Measurements from ENCODE around the gene RASGRF1.

RASGRF1 gene

DNA sequence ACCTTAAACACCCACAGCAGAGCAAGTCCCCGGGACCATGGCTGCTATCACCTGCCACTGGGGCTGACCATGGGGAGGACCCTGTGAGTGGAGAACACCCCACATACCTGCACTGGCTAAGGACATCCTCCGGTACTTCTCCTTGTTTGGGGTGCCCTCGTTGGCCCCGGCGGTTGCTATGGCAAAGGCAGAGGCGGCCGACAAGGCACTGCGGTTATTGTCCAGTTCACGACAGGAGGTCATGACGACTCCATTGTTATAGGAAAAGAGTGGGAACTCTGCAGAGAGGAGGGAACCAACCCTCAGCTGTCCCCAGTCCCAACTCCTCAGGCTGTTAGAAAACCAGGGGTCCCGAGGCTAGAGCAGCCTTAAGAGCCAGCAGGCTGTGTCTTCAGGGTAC lies 90.9 kb downstream of the RASGRF1 start:
- TF ChIP-seq, protein P1, sequence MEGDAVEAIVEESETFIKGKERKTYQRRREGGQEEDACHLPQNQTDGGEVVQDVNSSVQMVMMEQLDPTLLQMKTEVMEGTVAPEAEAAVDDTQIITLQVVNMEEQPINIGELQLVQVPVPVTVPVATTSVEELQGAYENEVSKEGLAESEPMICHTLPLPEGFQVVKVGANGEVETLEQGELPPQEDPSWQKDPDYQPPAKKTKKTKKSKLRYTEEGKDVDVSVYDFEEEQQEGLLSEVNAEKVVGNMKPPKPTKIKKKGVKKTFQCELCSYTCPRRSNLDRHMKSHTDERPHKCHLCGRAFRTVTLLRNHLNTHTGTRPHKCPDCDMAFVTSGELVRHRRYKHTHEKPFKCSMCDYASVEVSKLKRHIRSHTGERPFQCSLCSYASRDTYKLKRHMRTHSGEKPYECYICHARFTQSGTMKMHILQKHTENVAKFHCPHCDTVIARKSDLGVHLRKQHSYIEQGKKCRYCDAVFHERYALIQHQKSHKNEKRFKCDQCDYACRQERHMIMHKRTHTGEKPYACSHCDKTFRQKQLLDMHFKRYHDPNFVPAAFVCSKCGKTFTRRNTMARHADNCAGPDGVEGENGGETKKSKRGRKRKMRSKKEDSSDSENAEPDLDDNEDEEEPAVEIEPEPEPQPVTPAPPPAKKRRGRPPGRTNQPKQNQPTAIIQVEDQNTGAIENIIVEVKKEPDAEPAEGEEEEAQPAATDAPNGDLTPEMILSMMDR (IDR thresholded peaks at IDR 0.05), result no peak

DNA sequence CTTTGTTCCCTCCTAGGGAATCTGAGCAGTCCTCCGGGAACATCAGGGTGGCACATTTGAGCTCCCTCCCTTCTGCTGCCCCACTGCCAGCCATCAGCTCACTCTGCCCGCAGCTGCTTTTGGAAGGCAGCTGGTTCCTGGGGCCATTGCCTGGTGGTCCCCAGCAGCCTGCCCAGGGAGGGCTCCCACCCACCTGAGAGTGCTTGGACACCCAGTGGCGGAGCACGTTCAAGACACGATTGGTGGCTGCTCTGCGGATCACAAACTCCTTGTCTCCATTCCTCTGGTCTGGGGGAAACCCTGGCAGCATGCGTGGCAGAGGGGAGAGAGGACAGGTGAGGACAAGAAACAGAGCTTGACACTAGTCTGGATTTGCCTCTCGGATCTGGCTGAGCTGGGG lies 92.1 kb downstream of the RASGRF1 start:
- TF ChIP-seq, protein P1 (IDR thresholded peaks at IDR 0.05), result no peak

DNA sequence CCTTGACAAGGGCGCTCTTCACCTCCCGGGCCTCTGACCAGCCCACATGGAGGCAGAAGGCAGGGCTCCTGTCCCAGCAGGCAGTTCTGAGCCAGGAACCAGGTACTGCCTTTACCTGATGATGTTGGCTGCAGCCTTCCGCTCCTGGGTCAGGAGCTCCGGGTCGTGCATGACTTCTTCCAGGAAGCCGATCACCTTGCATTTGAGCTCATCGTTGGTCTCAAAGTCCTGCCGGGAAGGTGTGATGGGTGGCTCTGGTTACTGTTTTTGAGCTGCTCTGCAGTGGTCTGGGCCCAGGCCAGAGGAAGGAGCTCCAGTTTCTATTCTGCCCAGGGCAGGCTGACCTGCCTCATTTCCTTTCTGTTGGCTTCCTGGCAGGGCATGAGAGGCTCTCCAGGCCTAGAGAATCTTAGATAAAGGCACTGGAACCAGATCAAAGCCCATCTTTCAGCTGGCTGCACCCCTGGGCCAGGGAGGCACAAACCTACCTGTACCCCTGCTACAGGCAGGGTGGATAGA lies 92.5 kb downstream of the RASGRF1 start:
- TF ChIP-seq, protein P1 (IDR thresholded peaks at IDR 0.05), result no peak

DNA sequence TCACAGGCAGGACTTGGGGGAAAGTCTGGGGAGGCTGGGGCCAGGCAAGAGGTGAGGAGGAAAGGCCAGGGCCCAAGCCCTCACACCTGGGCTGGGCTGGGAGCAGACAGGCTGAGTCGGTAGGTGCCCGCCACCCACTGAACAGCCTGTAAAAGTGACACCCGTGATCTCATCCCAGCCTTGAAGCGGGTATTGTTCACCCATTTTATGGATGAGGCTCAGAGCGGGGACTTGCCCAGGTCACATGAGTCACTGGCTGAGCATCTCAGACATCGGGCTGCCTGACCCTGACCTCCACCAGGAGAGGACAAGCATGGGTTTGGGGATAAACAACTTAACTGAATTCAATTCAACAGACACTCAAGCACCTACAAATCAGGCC lies 93.7 kb downstream of the RASGRF1 start:
- TF ChIP-seq, protein P1 (IDR thresholded peaks at IDR 0.05), result no peak

DNA sequence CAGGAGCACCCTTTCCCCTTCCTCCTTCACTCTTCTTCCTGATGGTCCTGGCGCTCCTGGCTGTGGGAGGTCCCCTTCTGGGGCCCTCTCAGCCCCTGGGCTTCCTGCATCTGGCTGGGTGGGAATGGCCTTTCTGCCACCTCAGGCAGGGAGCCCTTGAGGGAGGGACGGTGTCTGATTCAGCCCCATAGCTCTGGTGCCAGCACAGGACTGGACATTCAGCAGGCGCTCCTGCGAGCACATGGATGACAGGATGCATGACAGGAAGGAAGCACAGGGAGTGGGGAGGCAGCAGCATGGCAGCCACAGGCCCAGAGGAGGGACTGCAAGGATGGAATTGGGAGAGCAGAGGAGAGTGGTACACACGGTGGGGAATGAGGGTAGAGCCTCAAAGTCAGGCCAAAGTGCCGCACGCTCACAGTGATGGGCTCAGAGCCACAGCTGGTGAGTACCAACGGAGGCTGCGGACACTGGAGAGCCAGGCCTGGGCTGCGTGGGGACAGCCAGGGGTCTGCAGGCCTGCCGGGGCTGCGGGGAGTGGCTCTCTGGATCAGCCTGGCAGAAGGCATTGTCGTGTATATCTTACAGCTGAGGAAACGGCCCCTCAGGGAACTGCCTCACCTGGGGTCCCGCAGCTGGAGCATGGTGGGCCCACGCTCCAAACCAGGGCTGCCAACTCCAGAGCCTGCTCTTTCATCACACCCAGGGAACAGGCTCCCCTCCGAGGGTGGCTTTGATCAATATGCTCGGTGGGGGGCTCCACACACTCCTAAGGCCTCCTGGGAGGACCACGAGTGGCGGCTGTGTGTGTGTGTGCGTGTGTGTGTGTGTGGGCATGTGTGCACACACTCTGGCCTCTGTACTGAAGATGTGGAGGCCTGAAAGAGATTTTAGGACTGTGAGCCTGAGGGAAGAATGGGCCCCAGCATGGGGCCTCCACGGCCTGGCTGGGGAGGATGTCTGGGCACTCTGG lies 94.4 kb downstream of the RASGRF1 start:
- TF ChIP-seq, protein P1 (IDR thresholded peaks at IDR 0.05), result no peak

DNA sequence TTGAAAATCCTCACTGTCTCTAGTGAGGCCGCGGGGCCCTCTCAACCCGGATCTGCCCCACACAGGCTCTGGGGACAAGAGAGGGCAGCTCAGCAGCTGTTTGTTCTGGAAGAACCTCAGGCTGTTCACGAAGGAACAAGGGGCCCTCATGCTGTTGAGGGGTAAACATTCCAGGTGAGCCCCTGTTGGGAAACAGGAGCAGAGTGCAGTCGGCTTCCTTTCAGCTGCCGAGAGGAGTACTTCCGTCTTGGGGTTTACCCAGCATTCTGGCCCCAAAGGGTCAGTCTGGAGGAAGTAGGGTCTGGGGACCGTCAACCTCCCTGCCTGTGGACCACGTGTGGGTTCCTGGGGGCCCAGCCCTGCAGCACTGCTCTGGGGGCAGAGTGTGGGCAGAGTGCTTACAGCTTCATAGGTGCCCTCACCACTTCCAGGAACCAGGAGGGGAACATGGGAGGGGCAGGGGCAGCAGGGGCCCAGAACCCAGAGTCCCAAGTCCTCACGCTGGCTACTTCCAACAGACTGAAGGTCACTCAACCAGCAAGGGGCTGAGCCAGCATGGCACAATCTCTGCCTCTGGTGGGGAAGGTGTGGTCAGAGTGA lies 96.5 kb downstream of the RASGRF1 start:
- TF ChIP-seq, protein P1 (IDR thresholded peaks at IDR 0.05), result no peak

DNA sequence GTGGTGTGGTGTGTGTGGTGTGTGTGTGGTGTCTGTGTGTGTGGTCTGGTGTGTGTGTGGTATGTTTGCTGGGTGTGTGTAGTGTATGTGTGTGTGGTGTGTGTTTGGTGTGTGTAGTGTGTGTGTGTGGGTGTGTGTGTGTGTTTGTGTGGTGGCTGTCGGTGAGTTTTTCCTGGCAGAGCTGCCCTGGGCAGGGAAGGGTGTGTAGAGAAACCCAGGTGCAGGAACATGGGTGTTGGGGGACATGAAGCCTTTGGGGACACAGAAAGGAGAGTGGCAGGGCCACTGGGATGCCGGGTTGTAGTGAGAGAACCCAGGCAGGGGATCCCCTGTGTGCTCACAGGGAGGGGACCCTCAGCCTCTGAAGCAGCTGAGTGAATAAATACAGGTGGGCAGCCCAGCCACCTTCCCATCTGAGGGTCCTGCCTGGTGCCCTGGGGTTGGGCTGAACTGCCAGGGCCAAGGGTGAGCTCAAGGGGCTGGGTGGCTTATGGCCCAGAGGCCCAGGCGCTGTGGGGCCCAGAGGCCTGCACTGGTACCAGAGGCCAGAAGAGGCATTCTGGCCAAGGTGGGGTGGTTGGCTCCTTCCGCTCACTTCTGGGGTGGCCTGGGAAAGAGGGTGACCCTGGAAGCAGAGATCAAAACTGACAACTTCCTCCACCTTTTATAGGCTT lies 97.2 kb downstream of the RASGRF1 start:
- TF ChIP-seq, protein P1 (IDR thresholded peaks at IDR 0.05), result no peak

Data from LNCAP (cell line).